ENCODE data around the gene PIAS1.
"Not testable (repeated sequence)": the region's sequence is repeated elsewhere in the genome, so short reads cannot be mapped to it uniquely, and the experiment has no call there.

The PIAS1 gene

GRCh38 chr15:68200016-68200861 lies 146.1 kb downstream of the PIAS1 start:
- peaks cover 8% of the 10 kb centered on the region; the same call in 1 of the 2 replicates for H3K4me1 ChIP-seq (ENCODE audit: insufficient read depth, low read length)
- no peak overlapping the region for H3K9ac ChIP-seq (ENCODE audit: low read depth, low read length)

DNA sequence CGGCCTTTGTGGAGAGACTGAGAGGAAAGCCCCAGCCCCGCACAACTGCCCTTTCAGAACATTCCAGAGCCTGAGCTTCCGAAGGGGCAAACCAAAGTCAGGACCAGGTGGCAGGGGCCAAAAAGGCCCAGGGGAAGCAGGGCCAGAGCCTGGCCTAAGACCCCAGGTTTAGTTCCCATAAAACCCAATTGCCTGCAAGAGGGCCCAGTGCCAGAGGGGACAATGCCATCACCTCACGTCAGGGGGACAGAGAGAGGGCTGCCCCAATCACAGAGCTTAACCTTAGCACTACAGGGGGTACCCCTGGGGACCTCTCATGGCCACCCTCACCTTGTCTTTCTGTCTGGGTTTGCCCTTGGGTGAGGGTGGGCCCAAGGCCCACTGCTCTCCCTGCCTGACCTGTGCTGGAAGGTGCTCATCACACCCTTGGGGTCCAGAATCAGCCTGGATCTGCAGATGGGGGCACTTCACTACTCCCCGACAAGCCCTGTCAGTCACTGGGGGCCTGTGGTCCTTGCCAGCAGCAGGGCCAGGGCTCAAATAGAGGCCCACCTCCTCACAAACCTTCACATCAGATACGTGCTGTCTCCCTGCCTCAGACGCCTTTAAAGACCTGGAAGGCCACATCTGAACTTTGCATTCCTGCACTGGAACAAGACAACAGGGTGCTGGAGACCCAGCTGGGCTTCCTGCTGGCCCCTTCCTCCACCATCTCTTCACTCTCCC lies 147.2 kb downstream of the PIAS1 start:
- Histone ChIP-seq H3K27me3 (ENCODE audit: insufficient read depth, low read length) (no peaks in the 10 kb centered on the region), H3K9me3 (ENCODE audit: insufficient read depth, low read depth, low read length) (no peaks in the 10 kb centered on the region), H3K4me1 (ENCODE audit: insufficient read depth, low read length) (peaks cover 17% of the 10 kb centered on the region), H3K9ac (ENCODE audit: low read depth, low read length) (no peak overlapping the region), H3K36me3 (ENCODE audit: insufficient read depth, low read depth, low read length) (peaks cover 5% of the 10 kb centered on the region; the same call in 1 of the 2 replicates), H3K27ac (ENCODE audit: low read length) (no peak overlapping the region), H3K4me3 (ENCODE audit: low read length) (no peak overlapping the region)

More at GRCh38 chr15:68200016-68200861, 146.1 kb downstream of the PIAS1 start:
- peaks cover 5% of the 10 kb centered on the region; the same call in 1 of the 2 replicates for H3K36me3 ChIP-seq (ENCODE audit: insufficient read depth, low read depth, low read length)
- no peaks in the 10 kb centered on the region for H3K27me3 ChIP-seq (ENCODE audit: insufficient read depth, low read length)
- H3K27ac ChIP-seq (ENCODE audit: low read length) = no peak overlapping the region
- H3K9me3 ChIP-seq (ENCODE audit: insufficient read depth, low read depth, low read length) = no peaks in the 10 kb centered on the region
- no peak overlapping the region for H3K4me3 ChIP-seq (ENCODE audit: low read length)

DNA sequence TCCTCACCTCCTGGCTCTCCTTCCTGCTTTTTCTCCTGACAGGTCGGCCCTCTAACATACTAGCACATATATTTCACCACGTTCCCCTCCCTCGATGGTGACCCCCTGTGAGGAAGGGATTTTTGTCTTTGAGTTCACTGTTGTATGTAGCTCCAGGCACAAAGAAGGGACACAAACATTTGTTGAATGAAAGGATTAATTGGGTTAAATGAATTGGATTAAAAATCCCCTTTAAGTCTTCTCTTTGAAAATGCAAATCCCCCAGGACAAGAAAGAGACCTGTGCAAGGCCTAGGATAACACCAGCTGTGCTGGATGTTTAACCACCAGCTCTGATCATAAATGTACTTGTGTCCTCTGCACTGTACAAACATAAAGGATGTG lies 147.8 kb downstream of the PIAS1 start:
- H3K27ac ChIP-seq (ENCODE audit: low read length) = no peak overlapping the region
- peaks cover 21% of the 10 kb centered on the region for H3K4me1 ChIP-seq (ENCODE audit: insufficient read depth, low read length)
- no peak overlapping the region for H3K9ac ChIP-seq (ENCODE audit: low read depth, low read length)
- H3K4me3 ChIP-seq (ENCODE audit: low read length) = no peak overlapping the region
- H3K27me3 ChIP-seq (ENCODE audit: insufficient read depth, low read length) = no peaks in the 10 kb centered on the region
- peaks cover 5% of the 10 kb centered on the region; the same call in 1 of the 2 replicates for H3K36me3 ChIP-seq (ENCODE audit: insufficient read depth, low read depth, low read length)
- H3K9me3 ChIP-seq (ENCODE audit: insufficient read depth, low read depth, low read length) = no peaks in the 10 kb centered on the region

- peaks cover 21% of the 10 kb centered on the region for H3K4me1 ChIP-seq (ENCODE audit: insufficient read depth, low read length)
- H3K4me3 ChIP-seq (ENCODE audit: low read length); H3K9ac ChIP-seq (ENCODE audit: low read depth, low read length); H3K27ac ChIP-seq (ENCODE audit: low read length); H3K9me3 ChIP-seq (ENCODE audit: insufficient read depth, low read depth, low read length); H3K27me3 ChIP-seq (ENCODE audit: insufficient read depth, low read length); H3K36me3 ChIP-seq (ENCODE audit: insufficient read depth, low read depth, low read length): not testable (repeated sequence)
Observed at GRCh38 chr15:68202994-68203393, 148.9 kb downstream of the PIAS1 start.

DNA sequence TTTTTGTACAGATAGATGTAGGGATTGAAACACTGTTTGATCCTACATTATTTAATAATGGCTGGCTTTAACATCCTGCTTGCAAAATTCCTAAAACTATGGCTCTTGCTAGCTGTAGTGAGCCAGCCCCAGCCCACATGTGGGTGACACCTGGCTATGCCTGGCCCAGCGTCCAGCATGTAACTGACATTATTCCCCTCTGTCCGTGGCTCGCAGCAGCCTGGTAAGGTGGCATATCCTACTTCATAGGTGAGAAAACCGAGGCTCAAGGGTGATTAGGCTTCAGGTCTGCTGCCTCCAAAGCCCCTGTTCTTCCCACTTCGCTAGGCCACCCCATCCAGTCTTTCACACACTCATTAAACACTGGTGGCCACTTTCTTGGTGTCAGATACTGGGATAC lies 149.4 kb downstream of the PIAS1 start:
- H3K27me3 ChIP-seq (ENCODE audit: insufficient read depth, low read length) = no peaks in the 10 kb centered on the region
- H3K27ac ChIP-seq (ENCODE audit: low read length) = no peak overlapping the region
- H3K4me3 ChIP-seq (ENCODE audit: low read length) = no peak overlapping the region
- H3K9ac ChIP-seq (ENCODE audit: low read depth, low read length) = no peak overlapping the region
- H3K4me1 ChIP-seq (ENCODE audit: insufficient read depth, low read length) = peaks cover 21% of the 10 kb centered on the region
- no peaks in the 10 kb centered on the region for H3K9me3 ChIP-seq (ENCODE audit: insufficient read depth, low read depth, low read length)
- H3K36me3 ChIP-seq (ENCODE audit: insufficient read depth, low read depth, low read length) = peaks cover 3% of the 10 kb centered on the region; the same call in 1 of the 2 replicates

DNA sequence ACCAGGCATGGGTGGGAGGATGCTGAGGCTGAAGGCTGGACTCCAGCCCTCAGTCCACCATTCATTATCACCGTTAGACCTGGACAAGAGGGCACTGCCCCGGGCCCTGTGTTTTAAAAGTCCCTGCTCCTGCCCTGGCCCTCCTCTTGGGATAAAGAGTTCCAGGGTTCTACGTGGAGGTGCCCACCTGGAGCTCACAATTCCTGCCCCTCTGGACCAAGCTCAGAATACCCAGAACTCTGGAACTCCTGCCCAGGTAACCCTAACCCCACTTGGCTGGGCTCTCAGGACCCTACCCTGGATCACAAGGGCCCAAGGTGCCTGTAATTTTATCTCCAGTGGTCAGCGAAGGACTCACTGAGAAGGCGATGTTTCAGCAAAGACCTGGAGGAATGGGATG lies 149.8 kb downstream of the PIAS1 start:
- Histone ChIP-seq H3K9me3 (ENCODE audit: insufficient read depth, low read depth, low read length) (no peaks in the 10 kb centered on the region), H3K36me3 (ENCODE audit: insufficient read depth, low read depth, low read length) (0 out of 2 replicates have a peak, but pooled peaks cover 3% of the 10 kb centered on the region), H3K9ac (ENCODE audit: low read depth, low read length) (no peak overlapping the region), H3K4me3 (ENCODE audit: low read length) (no peak overlapping the region), H3K27ac (ENCODE audit: low read length) (no peak overlapping the region), H3K27me3 (ENCODE audit: insufficient read depth, low read length) (no peaks in the 10 kb centered on the region), H3K4me1 (ENCODE audit: insufficient read depth, low read length) (peaks cover 21% of the 10 kb centered on the region)

DNA sequence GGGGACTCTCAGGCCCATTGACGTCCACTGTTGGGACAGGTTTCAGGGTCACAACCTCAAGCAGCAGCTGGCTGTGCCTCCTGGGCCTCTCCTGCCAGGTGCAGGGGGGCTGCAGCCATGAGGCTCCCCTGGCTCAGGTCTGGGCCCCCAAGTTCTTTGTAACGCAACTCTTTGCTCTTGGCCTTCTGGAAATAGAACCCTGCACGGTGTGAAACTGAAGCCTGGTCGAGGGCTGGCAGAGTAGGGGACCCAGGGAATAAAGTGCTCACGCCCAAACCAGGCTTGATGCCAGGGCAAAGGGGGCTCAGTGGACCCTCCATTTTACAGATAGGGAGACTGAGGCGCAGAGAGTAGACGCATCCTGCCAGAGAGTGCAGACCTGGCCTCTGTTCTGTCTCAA lies 150.2 kb downstream of the PIAS1 start:
- no peaks in the 10 kb centered on the region for H3K9me3 ChIP-seq (ENCODE audit: insufficient read depth, low read depth, low read length)
- H3K9ac ChIP-seq (ENCODE audit: low read depth, low read length) = no peak overlapping the region
- H3K4me3 ChIP-seq (ENCODE audit: low read length) = no peak overlapping the region
- no peak overlapping the region for H3K27ac ChIP-seq (ENCODE audit: low read length)
- H3K27me3 ChIP-seq (ENCODE audit: insufficient read depth, low read length) = no peaks in the 10 kb centered on the region
- H3K36me3 ChIP-seq (ENCODE audit: insufficient read depth, low read depth, low read length) = peaks cover 5% of the 10 kb centered on the region; the same call in 1 of the 2 replicates
- H3K4me1 ChIP-seq (ENCODE audit: insufficient read depth, low read length) = peaks cover 21% of the 10 kb centered on the region

DNA sequence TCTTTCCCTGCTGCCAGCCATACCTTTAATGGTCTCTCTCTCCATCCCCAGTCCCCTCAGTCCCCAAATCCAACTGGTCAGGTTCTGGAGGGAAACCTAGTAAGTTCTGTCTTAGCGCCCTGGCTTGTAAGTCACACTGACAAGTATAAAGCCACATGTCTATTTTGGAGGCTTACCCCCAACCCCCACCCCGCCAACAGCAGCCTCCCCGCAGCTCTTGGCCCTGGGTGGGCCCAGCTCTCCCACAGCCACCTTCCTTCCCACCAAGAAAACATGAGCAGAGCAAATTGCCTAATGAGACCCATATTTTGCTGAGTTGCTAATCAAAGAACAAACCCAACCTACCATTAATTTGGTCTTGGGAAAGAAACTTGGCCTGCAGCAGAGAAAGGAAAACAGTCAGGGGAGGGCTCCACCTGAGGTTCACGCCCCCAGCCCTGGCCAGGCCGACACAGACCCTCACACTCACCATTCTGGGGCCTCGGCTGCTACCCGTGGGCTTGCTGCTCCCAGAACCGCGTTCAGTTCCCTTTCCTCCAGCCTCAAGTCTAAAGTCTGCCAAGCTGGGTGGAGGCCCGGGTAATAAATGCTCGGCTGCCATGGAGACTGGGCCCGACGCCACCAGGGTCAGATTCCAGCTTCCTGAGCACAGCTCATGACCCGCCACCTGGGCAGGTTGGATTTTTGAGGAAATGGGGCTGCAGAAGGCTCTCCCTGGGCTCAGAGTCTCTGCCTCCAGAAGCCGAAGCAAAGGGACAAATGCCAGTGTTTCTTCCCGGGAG lies 150.9 kb downstream of the PIAS1 start, which contains the start of gene CALML4:
TSS of gene CALML4 (minus strand) at position 557 of the 782 bp plus-strand sequence. CDS start at position 472, 85 bp downstream.
- no peak within 1 kb of the TSS for H3K27ac ChIP-seq (ENCODE audit: low read length)
- no peaks in the 10 kb centered on the region for H3K27me3 ChIP-seq (ENCODE audit: insufficient read depth, low read length)
- H3K4me1 ChIP-seq (ENCODE audit: insufficient read depth, low read length) = peaks cover 21% of the 10 kb centered on the region
- H3K9ac ChIP-seq (ENCODE audit: low read depth, low read length) = 0 out of 2 replicates have a peak within 1 kb of the TSS, but pooled peaks have one; percentile 13
- no peak within 1 kb of the TSS for H3K4me3 ChIP-seq (ENCODE audit: low read length)
- H3K36me3 ChIP-seq (ENCODE audit: insufficient read depth, low read depth, low read length) = peaks cover 9% of the 10 kb centered on the region; the same call in 1 of the 2 replicates
- no peaks in the 10 kb centered on the region for H3K9me3 ChIP-seq (ENCODE audit: insufficient read depth, low read depth, low read length)

DNA sequence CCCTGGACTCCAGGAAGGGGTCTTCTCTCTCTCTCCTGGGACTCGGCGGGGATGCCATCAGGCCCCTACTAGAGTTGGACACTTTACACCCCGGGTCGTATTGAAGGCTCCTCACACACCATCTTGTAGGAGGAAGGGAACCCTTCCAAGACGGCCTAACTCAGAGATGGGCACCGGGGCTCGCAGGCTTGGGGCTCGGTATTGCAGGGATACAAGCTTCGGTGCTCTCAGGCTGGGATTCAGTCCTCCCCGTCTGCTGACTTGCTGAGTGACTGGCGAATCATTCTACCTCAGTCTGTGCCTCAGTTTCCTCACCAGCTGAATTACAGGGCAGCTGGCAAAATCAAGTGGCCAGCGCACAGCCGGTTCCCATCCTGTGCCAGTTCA lies 151.4 kb downstream of the PIAS1 start:
- no peak overlapping the region for H3K27ac ChIP-seq (ENCODE audit: low read length)
- H3K9me3 ChIP-seq (ENCODE audit: insufficient read depth, low read depth, low read length) = no peaks in the 10 kb centered on the region
- peaks cover 9% of the 10 kb centered on the region; the same call in 1 of the 2 replicates for H3K36me3 ChIP-seq (ENCODE audit: insufficient read depth, low read depth, low read length)
- no peak overlapping the region for H3K4me3 ChIP-seq (ENCODE audit: low read length)
- peaks cover 21% of the 10 kb centered on the region for H3K4me1 ChIP-seq (ENCODE audit: insufficient read depth, low read length)
- H3K9ac ChIP-seq (ENCODE audit: low read depth, low read length) = 0 out of 2 replicates have a peak overlapping the region, but pooled peaks have one; percentile 13
- H3K27me3 ChIP-seq (ENCODE audit: insufficient read depth, low read length) = no peaks in the 10 kb centered on the region

DNA sequence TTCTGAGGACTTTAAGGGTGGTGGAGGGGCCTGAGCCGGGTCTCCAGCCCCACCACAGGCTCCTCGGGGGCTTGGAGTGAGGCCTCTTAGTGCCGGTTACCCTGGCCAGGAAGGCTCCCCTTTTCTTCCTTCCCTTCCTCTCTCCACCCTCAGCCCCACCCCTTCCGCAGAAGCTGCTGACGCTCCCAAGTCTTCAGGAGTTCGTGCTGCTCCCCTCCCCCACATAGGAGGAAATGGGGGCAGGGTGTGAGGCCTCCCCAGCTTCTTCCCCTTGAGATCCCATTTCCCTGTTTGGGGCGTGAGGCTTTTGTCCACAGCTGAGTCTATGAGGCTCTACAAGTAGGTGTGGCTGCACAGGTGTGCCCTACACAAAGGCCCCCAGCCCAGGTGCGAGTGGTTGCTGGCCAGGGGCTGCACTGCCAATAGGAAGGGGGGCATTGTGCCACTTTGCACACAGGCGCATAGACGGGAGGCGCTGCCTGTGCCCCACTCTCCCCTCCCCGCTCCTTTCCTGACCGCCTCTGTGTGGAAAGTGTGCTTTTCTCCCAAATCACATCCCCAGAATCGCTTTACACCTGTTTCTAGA lies 151.9 kb downstream of the PIAS1 start:
- Histone ChIP-seq H3K9me3 (ENCODE audit: insufficient read depth, low read depth, low read length) (no peaks in the 10 kb centered on the region), H3K27ac (ENCODE audit: low read length) (no peak overlapping the region), H3K4me3 (ENCODE audit: low read length) (no peak overlapping the region), H3K27me3 (ENCODE audit: insufficient read depth, low read length) (no peaks in the 10 kb centered on the region), H3K36me3 (ENCODE audit: insufficient read depth, low read depth, low read length) (peaks cover 9% of the 10 kb centered on the region; the same call in 1 of the 2 replicates), H3K4me1 (ENCODE audit: insufficient read depth, low read length) (peaks cover 22% of the 10 kb centered on the region), H3K9ac (ENCODE audit: low read depth, low read length) (0 out of 2 replicates have a peak overlapping the region, but pooled peaks have one; percentile 13)

DNA sequence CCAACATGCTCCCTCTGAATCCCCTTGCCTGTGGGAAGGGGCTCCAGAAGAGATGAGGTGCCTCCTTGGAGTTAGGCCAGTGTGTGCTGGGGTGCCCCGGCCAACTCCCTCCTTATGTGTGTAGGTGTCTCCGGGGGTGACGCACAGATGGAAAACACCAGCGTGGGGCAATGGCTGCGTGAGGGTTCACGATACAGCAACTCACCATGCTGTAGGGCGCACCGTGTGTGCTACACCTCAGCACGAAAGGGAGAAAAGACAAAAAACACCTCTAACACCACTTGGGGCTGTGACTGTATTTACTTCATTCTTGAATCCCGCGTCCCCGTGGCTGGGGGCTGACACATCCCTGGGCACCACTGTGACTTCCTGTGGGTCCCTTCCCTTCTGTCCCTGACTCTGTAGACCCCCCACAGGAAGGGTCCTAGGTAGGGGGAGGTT lies 152.6 kb downstream of the PIAS1 start:
- H3K27ac ChIP-seq (ENCODE audit: low read length) = no peak overlapping the region
- H3K27me3 ChIP-seq (ENCODE audit: insufficient read depth, low read length) = no peaks in the 10 kb centered on the region
- H3K9me3 ChIP-seq (ENCODE audit: insufficient read depth, low read depth, low read length) = no peaks in the 10 kb centered on the region
- H3K9ac ChIP-seq (ENCODE audit: low read depth, low read length) = 0 out of 2 replicates have a peak overlapping the region, but pooled peaks have one; percentile 13
- peaks cover 9% of the 10 kb centered on the region; the same call in 1 of the 2 replicates for H3K36me3 ChIP-seq (ENCODE audit: insufficient read depth, low read depth, low read length)
- H3K4me1 ChIP-seq (ENCODE audit: insufficient read depth, low read length) = peaks cover 23% of the 10 kb centered on the region
- H3K4me3 ChIP-seq (ENCODE audit: low read length) = no peak overlapping the region
